ENCODE measurements around the gene KRT13.

- no peak for TF ChIP-seq CTCF (IDR thresholded peaks at IDR 0.05; ENCODE audit: low read depth, low read length, poor library complexity, severe bottlenecking)
- TF ChIP-seq EZH2phosphoT487 (IDR thresholded peaks at IDR 0.05; ENCODE audit: borderline replicate concordance, low read length): no peak
Observed at GRCh38 chr17:41552455-41552854, 47.0 kb upstream of the KRT13 start.

Measured in DOHH2 (cell line).